Fibroblast of skin of left biceps (primary cell): ENCODE measurements around the gene RASD2.

Experiments
- DNase-seq, 2 experiments: peaks; one replicate each; pipeline ENCODE4 v3.0.0-alpha.2; 2013; ENCODE audit warnings: low read depth in 2 of 2

The RASD2 gene

GRCh38 chr22:35560366-35560765 lies 19.7 kb downstream of the RASD2 start:
- no peak for DNase-seq

DNA sequence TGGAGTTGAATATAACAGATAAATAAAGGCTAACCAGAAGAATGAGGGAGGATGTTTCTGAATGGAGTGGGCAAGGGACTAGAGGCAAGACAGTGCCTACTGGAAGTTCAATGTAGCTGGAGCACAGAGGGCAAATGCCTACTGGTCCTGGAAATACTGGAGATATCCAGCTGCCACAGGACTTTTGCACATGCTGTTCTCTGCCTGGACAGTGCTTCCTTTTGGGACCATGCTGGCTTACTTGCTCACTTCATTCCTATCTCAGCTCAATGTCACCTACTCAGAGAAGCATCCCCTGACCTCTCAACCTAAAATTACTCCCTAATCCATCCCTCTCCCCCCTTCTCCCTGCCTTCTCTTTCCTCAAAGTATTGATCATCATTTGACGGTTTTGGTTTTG lies 20.2 kb downstream of the RASD2 start:
- DNase-seq, result no peak

- DNase-seq, result peak; percentile 36 to 39
Measured at GRCh38 chr22:35561796-35562526, 21.3 kb downstream of the RASD2 start.

- no peak for DNase-seq
Measured at GRCh38 chr22:35563211-35563610, 22.6 kb downstream of the RASD2 start.

- DNase-seq, result peak; percentile 62 to 63
Measured at GRCh38 chr22:35564975-35565867, 24.6 kb downstream of the RASD2 start.

DNA sequence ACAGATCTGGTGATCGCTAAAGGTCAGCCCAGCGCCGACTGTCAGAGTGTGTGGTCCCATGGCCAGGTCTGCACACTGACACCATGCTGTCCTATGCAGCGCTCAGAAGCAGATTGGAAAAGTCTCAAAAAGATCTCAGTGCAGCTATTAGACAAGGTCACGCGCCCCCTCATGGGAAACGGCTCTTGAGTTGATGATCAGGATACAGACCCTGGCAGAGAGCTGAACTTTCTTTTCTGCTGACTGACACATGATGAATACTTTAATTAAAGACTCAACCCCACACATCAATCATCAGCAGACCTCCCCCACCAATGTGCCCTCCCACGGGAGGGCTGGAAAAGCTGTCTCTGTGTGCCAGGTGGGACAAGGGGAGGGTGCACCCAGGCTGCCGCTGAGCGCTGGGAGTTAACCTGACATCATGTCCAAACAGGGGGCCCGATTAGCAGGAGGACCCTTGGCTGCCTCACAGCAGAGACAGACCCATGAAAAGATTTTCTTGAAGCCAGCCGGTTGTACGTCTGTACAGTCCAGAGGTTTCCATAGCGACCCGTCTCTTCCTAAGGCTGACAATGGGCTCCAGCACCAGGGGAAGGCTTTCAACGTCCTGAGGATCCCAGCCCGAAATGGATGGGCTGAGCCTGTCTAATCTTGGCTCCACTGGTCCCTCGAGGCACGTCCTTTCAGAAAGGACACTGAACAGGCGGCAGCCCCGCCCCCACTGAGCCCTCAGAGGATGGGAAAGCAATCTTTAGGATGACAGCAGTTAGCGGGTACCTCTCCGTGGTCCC lies 26.9 kb downstream of the RASD2 start:
- DNase-seq, result no peak

DNA sequence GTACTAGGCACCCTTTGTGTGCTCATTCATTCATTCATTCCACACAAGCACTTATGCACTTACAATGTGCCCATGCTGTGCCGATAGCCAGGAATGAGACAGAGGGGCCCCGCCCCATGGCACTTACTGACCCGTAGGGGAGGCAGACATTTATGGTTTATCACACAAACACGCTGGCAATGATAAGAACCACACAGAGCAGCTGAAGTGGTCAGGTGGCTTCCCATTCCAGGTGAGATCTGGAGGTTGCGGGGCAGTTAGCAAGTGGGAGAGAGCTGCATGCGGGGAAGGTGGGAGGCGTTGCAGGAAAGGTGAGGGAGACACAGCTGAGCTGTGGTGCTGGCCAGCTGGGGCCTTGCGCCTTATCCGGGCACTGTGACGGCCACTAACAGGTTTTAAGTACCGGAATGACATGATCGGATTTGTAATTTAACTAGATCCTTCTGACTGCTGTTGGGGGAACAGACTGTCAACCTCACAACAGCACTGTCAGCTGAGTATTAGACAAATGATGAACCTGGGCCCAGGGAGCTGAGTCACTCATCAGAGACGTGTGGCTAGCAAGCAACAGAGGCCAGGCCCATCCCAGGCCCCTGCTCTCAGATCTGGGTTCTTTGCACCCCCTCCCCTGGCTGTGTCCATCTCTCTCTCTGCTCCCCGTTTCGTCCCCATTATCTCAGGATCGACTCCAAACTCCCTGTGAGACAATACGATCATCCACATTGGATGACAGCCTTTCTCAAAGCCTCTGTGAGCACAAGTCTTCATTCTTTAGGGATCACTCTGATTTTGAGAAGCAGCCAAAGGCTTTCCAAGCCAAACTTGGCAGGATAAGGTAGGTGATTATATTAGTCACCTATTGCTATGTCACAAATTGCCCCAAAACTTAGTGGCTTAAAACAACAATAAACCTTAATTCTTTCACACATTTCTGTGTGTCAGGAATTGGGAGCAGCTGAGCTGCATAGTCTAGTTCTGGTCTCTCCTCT lies 28.4 kb downstream of the RASD2 start:
- peak; percentile 41 to 48 for DNase-seq

DNA sequence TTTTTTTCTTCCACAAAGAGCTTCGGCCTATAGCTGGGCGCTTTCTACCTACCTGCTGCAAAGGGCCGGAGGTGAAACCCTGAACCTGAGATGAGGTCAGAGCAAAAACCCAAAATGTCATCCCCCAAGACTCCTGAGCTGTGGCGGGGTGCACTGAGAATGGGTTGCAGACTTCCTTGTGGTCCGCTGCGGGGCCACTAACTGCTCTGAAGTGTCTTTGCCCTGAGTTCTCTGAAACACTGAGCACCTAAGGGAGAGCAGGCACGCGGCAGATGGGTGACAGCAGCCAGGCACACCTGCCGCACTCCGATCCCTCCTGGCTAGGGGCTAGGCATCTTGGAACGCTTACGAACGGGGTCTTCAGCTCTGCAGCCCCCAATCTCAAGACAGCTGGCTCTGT lies 29.3 kb downstream of the RASD2 start:
- DNase-seq, result no peak

DNA sequence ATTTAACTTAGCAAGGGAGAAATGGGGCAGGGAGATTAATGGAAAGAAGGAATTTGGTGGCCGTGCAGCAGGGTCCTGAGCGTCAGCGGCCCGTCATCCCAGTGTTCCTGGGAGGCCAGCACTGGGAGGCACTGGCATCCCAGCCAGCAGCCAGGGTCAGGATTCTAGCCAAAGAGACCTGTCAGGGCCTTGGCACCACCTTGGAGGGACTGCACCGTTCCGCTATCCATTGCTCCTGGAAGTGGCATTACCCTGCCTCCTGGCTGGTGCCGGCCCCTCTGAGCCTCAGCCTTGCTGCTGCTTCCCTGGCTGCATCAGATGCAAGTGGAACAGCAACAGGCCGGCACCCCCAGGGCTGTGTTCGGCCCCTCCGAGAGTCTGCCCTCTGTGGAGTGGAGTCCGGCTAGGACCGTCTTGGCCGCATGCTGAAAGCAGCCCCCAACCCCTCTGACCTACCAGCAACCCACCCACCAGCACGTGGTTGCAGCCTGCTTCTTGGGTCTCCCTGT lies 30.1 kb downstream of the RASD2 start:
- DNase-seq, result no peak

- DNase-seq, result no peak
Measured at GRCh38 chr22:35572556-35572955, 31.9 kb downstream of the RASD2 start.

GRCh38 chr22:35575116-35575748 lies 34.6 kb downstream of the RASD2 start:
- DNase-seq, result no peak

DNA sequence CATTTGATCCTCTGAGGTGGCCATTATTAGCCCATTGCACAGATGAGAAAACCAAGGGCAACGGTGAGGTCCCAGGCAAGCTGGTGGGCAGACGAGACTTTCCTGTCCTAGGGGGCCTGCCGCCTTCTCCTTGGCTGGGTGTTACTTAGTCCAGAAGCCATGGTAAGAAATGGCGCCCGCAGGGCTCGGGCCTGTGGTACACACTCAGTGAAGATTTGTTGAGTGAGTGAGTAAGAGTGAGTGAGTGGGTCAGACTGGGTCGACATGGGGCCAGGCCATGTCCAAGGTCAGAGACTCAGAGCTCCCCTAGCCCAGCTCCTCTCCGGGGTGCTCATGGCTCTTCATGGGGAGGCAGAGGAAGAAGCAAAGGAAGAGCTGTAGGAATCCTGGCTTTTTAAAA lies 36.0 kb downstream of the RASD2 start:
- no peak for DNase-seq

GRCh38 chr22:35577799-35578659 lies 37.4 kb downstream of the RASD2 start:
- no peak for DNase-seq

DNA sequence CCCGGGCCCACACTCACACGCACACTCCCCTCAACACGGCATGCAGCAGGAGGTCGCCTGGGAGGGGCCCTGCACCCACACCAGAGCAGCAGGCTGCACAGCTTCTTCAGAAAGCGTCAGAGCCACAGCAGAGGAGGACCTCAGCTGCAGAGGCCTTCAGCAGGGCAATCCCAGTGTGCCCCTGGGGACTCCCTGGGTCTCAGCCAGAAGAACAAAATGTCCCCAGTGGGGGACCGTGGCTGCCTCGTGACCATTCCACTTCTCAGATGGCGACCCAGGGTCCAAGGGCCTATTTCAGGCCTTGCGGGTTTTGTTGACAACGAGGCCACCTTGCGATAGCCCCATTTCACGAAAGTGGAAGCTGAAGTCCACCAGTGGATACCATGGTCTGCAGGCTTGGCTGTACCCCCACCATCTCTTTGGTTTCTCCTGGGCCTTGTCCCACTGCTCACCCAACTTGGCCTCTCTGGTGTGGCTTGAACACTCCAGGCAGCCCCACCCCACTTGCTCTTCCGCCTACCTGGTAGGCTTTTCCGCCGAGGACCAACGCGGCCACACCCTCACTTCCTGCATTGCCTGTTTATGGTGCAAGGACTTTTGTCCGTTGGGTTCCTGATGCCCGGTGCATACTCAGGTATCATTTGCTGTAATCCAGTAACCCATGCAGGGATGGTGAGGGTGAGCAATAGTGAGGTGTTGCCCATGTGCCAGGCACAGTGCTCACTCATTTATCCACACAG lies 38.4 kb downstream of the RASD2 start:
- DNase-seq, result no peak

GRCh38 chr22:35580351-35581022 lies 39.9 kb downstream of the RASD2 start:
- DNase-seq, result no peak

DNA sequence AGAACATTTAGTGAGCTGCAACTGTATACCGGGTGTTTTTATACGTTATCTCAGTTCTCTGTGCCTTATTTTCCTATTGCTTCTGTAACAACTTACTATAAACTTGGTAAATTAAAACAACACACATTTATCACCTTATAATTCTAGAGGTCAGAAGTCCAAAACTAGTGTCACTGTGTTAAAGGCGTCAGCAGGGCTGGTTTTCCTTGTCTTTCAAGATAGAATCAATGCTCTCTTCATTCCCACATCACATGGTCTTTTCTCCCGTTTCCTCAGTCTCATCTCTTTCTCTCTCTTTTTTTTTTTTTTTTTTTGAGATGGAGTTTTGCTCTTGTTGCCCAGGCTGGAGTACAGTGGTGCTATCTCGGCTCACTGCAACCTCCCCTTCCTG lies 40.4 kb downstream of the RASD2 start:
- no peak for DNase-seq

GRCh38 chr22:35582218-35582860 lies 41.7 kb downstream of the RASD2 start:
- no peak for DNase-seq
